ENCODE results near the gene DNAAF2. TPM values are rescaled to one million over a fixed set of nuclear protein-coding genes. Genes with fewer than 3 reads are reported as not detected.

The DNAAF2 gene
- total RNA-seq, 1 donor from 2014 or later = 6.8 TPM

GRCh38 chr14:49614196-49614595, 20.8 kb downstream of the DNAAF2 start:
- no peaks in the 10 kb centered on the region for H3K9me3 ChIP-seq

GRCh38 chr14:49612671-49613070, 22.4 kb downstream of the DNAAF2 start:
- Histone ChIP-seq H3K36me3 (peaks cover 6% of the 10 kb centered on the region), H3K27me3 (ENCODE audit: low read depth) (no peaks in the 10 kb centered on the region), H3K4me3 (no peak overlapping the region), H3K4me1 (no peaks in the 10 kb centered on the region), H3K27ac (no peak overlapping the region), H3K9me3 (no peaks in the 10 kb centered on the region)
- no peak for ATAC-seq
- DNase-seq = no peak
- no peak for TF ChIP-seq CTCF (IDR thresholded peaks at IDR 0.05)
- intact Hi-C loops (cut with DNase I) = no loop called here

More at GRCh38 chr14:49614196-49614595, 20.8 kb downstream of the DNAAF2 start:
- no peak for TF ChIP-seq CTCF (IDR thresholded peaks at IDR 0.05)
- intact Hi-C loops (cut with DNase I) = no loop called here
- DNase-seq = no peak
- Histone ChIP-seq H3K4me3 (no peak overlapping the region), H3K36me3 (peaks cover 21% of the 10 kb centered on the region), H3K4me1 (peaks cover 7% of the 10 kb centered on the region), H3K27me3 (ENCODE audit: low read depth) (no peaks in the 10 kb centered on the region), H3K27ac (no peak overlapping the region)
- no peak for ATAC-seq

- intact Hi-C loops (cut with DNase I) = no loop called here
- no peak for DNase-seq
Observed at GRCh38 chr14:49612251-49612650, 22.8 kb downstream of the DNAAF2 start.

GRCh38 chr14:49607583-49607982, 27.5 kb downstream of the DNAAF2 start:
- Histone ChIP-seq H3K4me3 (no peak overlapping the region), H3K36me3 (no peaks in the 10 kb centered on the region), H3K27me3 (ENCODE audit: low read depth) (no peaks in the 10 kb centered on the region), H3K4me1 (no peaks in the 10 kb centered on the region), H3K9me3 (no peaks in the 10 kb centered on the region), H3K27ac (no peak overlapping the region)
- intact Hi-C loops (cut with DNase I) = no loop called here
- no peak for TF ChIP-seq CTCF (IDR thresholded peaks at IDR 0.05)
- ATAC-seq (no peak), DNase-seq (no peak)

More at GRCh38 chr14:49612251-49612650, 22.8 kb downstream of the DNAAF2 start:
- no peak overlapping the region for H3K4me3 ChIP-seq
- H3K36me3 ChIP-seq = peaks cover 2% of the 10 kb centered on the region
- H3K27ac ChIP-seq = no peak overlapping the region
- TF ChIP-seq CTCF (IDR thresholded peaks at IDR 0.05) = no peak
- ATAC-seq = no peak
- H3K27me3 ChIP-seq (ENCODE audit: low read depth) = no peaks in the 10 kb centered on the region
- no peaks in the 10 kb centered on the region for H3K9me3 ChIP-seq
- H3K4me1 ChIP-seq = no peaks in the 10 kb centered on the region

- peak within 1 kb of the TSS; percentile 97 for H3K27ac ChIP-seq
- intact Hi-C loops (cut with DNase I) = no loop called here
- peak within 1 kb of the TSS; percentile 98 for H3K4me3 ChIP-seq
- peaks cover 16% of the 10 kb centered on the region for H3K4me1 ChIP-seq
- ATAC-seq = peak; percentile 95
- H3K9me3 ChIP-seq = no peaks in the 10 kb centered on the region
- TF ChIP-seq CTCF (IDR thresholded peaks at IDR 0.05) = peak; percentile 12
- no peaks in the 10 kb centered on the region for H3K27me3 ChIP-seq (ENCODE audit: low read depth)
- no peaks in the 10 kb centered on the region for H3K36me3 ChIP-seq
- peak; percentile 92 for DNase-seq
Observed at GRCh38 chr14:49598485-49599300, 36.4 kb downstream of the DNAAF2 start, which contains the start of gene LRR1. Gene LRR1, plus strand, starts transcription at chr14:49598940. Its CDS starts 81 bp downstream, at chr14:49599021.
